Hematopoietic multipotent progenitor cell treated with erythropoietin and hydrocortisone succinate and interleukin-3 and kit ligand, for 4 days (in vitro differentiated cells): Measurements from ENCODE around the gene JMJD6.
"Not testable (repeated sequence)": the region's sequence is repeated elsewhere in the genome, so short reads cannot be mapped to it uniquely, and the experiment has no call there.

ENCODE experiments used
- DNase-seq: peaks from one replicate; pipeline ENCODE4 v3.0.0-alpha.2; 2015

Gene JMJD6

DNA sequence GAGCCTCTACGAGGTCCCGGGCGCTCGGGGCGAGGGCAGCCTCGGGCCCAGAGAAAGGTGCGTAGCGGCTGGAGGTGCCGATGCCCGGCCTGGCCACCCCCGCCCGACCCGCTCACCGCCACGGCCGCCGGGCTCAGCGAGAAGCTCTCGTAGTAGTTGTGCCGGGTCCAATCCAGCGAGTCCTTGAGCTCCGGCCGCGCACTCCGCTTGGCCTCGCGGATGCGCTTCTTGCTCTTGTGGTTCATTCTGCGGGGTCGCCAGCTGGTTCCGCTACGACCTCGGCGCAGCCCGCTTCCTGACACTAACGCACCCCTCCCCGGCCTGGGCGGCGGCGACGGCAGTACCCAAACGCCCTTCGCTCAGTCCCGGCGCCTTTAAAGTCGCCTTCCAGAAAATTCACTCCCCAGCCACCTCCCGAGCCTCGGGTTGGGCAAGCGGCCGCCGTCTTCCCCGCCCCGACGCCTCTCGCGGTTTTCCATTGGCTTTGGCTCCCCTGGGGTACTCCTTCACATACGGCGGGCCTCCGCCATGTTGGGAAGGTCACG lies at the start of gene JMJD6:
Gene JMJD6, minus strand, starts transcription at position 376 of the 545 bp plus-strand sequence. Its CDS starts 131 bp downstream, at position 245.
- peak; percentile 98 for DNase-seq

DNA sequence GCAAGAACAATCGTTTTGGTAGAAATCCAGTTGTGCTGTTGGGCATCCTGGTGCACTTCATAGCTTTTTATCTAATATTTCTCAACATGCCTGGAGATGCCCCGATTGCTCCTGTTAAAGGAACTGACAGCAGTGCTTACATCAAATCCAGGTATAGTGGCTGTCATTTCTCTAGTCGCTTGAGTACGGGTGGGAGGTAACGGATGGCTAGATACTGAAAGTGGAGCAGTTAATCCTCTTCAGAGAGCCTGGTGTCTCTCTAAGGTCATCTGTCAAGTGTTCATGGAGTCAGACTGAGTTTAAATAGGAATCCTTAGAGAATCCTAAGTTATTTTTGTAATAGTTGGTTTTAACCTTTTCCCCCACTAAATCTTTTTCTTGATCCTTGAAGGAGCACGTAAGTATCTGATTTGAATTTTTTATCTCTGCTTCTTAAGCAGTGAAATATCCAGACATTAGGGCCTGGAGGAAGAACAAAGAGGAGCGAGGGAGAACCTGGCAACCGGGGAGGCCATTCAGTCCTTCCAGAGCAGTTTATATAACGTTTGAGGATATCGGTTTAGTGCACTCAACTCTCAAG lies 48.7 kb upstream of the JMJD6 start:
- no peak for DNase-seq

DNA sequence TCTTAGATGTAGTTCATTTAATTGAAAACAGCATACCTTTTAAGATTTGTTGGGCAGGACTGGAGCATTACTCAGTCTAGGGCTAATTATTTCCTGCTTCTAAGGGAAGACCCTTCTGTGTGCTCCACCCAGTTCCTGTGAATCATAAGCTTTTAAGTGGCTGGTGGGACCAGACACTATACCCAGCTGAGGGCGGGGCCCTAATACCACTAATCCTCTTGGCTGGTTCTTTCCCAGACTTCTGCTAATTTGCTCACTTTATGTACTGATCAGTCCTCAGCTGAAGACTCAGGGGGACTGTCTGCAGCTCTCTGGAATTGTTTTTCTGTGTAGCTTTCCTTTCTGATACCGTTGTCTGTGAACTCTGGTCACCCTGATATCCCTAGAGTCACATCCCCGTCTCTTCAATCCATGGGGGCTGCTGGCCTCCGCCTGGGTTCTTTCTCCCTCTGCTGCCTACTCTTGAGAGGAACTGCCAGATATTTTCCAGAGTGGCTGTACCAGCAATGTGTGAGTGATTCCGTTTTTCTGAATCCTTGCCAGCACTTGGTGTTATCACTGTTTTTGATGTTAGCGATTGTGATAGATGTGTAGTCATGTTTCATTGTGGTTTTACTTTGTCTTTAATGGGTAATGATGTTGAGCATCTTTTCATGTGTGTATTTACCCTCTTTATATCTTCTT lies 46.6 kb upstream of the JMJD6 start:
- peak; percentile 85 for DNase-seq

DNA sequence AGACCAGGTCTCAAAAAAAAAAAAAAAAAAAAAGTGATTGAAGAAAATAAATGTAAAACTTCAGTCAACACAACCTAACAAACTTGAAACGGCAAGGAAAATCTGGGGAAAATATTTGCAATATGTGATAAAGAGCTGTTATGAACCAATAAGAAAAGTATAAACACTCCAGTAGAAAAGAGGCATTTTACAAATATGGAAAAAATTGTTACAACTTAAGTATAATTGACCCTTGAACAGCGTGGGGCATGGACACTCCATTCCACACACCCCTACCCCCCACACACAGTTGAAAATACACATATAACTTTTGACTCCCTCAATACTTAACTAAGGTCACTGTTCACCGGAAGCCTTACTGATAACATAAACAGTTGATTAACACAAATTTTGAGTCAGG lies 32.2 kb upstream of the JMJD6 start:
- no peak for DNase-seq

DNA sequence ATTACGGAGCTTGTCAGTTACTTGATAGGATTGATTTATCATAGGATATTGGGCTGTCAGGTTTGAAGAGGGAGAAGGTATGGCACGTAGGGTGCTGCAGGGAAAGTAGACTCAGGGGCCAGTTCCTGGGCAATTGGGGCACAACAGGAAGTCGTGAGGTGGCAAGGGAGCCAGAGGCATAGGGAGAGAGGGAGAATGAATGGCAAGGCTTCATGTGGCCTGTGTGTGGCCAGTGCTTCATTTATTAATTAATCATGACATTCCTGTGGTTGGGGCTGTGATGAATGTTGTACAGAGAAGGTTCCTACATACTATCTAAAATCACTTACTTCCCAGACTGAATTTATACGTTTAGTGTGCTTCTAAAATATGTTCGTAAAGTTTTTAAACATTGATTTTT lies 30.9 kb upstream of the JMJD6 start:
- DNase-seq = no peak

DNA sequence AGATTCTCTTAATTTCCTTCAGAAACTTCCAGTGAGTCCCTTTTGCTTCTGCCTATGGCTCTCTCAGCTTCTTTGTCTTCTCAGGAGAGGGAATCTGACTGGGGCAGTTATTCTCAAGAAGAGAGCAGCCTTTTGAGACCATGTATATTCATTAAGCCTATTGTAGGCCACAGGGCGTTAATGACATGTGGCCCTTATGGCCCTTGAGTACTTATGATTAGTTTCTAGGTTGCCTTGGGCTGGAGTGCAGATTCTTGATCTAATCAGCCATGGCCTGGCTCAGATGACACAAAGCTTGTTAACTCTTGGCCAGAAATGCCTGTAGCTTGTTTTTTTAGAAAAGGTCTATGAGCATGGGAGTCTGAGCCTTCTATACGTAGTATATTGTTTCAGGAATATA lies 28.9 kb upstream of the JMJD6 start:
- DNase-seq = peak; percentile 21

DNA sequence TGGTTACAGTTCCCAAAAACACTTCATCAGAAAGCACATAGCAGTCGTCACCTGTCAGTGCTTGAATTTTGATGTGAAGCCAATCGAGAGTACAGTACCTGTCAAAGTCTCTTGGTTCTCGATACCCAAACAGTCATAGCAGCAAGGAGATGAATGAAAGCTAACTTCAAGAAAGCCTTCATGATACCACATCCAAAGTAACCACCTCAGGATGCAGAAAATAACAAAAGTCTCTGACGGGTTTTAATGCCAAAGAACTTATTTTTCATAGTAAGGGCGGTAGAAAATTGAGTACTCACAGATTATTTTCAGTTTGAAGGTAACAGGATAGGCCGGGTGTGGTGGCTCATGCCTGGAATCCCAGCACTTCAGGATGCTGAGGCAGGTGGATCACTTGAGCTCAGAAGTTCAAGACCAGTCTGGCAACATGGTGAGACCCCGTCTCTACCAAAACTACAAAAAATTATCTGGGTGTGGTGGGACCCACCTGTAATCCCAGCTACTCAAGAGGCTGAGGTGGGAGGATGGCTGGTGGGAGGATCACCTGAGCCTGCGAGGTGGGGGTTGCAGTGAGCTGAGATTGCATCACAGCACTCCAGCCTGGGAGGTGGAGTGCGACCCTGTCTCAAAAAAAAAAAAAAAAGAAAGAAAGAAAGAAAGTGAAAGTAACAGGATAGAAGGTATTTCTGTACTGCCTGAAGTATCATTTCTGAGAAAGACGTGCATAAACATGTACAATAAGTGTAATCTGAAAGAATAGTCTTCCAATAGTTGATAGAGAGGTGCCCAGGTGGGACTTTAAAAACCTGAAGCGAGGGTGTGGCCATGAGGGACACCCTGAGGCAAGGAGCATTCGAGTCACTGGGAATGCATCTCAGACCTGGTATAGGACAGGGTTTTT lies 26.9 kb upstream of the JMJD6 start:
- no peak for DNase-seq

DNA sequence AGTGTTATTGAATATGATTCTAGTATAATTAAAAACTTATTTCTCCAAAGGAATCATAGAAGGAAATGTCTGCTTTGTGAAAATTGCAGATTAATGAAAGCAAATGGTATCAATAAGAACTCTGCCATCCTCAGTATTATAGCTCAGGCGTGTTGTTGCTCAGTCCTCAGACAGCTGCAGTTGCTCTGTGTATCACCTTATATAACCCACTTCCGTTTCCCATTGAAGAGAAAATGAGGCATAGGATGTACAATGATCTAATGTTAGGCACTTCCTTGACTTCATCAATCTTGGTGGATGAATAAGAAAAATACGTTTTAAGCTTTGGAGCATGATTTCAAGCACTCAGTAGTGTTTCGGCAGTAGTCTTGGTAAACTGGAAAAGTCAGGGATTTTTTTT lies 25.6 kb upstream of the JMJD6 start:
- DNase-seq = no peak

DNA sequence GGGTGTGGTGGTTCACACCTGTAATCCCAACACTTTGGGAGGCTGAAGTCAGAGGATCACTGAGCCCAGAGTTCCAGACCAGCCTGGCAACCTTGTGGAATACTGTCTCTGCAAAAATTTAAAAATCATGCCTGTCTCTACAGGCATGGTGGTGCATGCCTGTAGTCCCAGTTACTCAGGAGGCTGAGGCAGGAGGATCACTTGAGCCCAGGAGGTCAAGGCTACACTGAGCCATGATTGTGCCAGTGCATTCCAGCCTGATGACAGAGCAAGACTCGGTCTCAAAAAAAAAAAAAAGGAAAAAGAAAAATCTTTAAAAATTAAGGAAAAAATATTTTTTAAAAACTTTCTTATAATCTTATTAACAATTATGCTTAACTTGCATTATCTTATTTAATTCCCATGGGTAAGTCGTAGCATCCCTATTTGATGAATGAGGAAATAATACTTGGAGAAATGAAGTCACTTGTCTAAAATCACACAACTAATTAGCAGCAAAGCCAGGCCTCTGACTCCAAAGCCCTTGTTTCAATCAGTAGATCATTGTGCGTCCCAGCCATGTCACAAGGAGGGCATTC lies 25.1 kb upstream of the JMJD6 start:
- no peak for DNase-seq

DNA sequence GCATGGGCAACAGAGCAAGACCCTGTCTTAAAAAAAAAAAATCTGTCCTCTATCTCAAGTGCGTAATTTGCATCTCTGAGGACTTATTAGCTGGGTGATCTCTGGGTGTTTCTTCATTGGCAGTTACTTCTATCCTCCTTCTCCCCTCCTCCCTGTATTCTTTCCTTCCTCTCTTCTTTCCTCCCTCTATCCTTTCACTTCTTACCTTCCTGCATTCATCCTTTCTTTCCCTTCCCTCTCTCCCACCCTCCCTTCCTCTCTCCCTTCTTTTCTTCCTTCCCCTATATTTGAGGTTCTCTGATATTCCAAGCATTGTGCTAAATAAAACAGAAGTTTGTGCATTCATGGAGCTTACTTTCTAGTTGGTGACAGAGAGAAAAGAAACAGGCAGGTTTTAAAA lies 22.3 kb upstream of the JMJD6 start:
- DNase-seq = no peak

DNA sequence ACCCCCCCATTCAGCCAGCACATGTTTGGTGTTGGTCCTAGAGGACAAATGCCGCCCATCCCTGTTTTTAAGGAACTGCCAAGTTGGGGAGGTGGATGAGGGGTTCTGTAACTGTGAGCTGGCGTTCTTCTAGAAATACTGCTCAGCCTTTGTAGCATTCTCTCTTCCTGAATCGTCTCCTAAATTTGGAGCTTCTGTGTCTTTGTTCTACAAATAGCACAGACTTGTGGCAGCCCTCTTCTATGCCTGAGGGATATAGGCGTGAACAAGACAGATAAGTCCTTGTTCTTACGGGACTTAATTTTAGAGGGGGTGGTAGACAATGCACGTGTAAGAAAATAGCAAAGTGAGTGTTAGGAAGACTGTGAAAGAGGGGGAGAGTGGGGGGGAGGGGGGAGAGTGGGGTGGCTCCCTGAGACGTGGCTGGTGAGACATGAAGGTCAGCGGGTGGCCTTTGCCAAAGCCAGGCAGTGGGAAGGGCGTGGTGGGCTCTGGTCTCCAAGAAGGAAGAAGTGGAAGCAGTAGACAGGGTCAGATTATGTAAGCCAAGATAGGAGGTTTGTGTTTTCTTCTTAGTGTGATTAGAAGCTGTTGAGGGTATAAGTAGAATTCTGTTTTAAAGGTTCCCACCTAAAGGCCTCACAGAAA lies 21.4 kb upstream of the JMJD6 start:
- peak; percentile 55 for DNase-seq

DNA sequence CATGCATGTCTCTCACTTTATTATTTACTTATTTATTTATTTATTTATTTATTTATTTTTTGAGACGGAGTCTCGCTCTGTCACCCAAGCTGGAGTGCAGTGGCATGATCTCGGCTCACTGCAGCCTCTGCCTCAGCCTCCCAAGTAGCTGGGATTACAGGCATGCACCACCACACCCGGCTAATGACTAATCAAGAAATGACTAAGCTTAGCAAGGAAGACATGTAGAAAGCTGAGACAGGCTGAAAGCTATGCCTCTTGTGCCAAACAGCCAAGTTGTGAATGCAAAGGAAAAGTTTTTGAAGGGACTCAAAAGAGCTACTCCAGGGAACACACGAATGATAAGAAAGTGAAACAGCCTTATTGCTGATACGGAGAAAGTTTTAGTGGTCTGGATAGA lies 19.4 kb upstream of the JMJD6 start:
- DNase-seq = not testable (repeated sequence)

DNA sequence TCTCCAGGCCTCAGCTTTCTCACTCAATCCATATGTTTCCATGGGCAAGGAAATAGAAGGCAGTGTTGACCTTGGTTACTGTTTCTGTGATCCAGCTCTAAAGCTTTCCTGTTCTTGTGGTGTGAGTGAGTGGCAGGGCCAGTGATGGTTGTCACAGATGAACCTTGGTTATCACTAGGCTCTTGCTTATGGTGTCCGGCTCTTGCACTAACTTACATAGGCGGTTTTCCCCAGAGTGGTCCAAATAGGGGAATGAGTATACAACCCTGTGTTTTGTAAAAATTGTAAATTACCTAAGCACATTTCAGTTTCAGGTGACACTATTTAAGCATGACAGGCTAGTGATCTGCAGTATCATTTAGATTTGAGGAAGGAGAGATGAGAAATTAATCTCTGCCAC lies 18.3 kb upstream of the JMJD6 start:
- no peak for DNase-seq

DNA sequence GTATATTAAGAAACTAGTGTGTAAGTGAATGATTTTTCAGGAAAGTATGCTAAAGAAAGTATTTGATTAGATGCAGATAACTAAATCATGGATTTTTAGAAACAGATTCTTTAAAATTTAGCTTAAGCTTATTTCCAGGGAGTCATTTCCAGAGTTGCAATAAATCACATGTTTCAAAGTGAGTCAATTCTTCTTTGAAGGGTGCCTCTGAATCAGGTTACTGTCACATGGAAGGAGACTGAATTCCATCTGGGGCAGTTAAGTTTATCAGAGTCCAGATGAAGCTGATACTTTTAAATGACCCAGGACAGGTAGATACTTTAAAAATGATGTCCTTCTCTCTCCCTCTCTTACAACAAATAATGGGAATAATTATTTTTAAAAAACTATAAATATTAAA lies 16.6 kb upstream of the JMJD6 start:
- DNase-seq = no peak

DNA sequence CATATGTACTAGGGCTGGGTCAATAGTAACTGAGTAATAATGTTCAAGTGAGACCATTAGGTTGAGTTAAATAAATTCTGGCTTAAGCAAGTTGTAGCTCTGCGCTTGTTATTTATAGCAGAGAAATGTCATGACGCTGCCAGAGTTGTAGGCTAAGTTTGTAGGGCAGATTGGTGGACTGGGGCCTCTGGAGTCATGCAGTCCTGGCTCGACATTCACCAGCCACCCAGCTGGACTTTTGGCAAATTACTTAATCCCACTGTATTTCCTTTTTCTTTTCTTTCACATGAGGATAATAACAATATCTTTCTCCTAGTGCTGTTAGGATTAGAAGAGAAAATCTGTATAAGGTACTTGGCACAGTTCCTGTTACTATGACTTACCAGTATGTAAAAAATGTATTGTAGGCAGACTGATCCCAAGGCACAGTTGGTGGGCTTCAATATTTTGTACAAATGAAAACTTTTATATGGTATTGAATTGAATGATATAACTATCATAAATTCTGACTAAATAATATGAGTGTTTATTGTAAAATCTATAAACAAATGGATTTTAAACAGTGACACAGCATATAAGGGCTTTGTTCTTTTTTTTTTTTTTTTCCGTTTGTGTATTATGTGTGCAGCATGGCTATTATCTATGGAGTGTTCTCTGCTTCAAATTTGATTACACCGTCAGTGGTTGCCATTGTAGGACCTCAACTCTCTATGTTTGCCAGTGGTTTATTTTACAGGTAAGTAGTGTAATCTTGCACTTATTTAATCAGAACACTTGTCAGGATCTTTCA lies 14.1 kb upstream of the JMJD6 start:
- DNase-seq = no peak

DNA sequence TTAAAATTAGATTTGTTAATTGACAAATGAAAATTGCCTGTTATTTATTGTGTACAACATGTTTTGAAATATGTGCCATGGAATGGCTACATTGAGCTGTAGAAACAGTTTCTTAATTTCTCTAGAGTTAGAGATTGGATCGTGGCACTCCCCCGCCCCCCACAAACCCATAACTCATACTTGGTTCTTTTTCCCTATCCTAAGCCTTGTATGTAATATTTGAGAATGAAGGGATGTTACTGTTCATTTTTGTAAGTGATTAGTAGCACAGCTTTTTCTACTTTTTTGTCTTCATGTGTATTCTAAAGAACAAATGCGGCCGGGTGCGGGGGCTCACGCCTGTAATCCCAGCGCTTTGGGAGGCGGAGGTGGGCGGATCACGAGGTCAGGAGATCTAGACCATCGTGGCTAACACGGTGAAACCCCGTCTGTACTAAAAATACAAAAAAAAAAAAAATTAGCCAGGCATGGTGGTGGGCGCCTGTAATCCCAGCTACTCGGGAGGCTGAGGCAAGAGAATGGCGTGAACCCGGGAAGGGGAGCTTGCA lies 13.2 kb upstream of the JMJD6 start:
- not testable (repeated sequence) for DNase-seq

DNA sequence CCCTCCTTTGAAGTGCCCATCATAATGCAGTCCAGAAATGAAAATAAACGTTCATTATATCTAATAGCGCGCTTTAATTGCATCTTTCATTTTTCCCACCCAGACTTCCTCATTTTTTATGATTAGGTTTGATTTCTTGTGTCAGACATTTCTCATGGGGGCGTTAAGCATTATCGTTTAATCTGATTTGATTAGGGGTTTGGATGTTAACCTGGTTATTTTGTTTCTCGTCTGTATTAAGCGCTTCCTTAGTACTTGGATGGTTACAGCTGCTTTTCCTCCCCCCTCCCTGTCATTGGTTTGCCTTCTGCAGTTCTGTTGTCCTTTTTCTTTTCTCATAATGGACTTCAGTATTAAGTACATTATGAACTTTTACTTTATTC lies 12.1 kb upstream of the JMJD6 start:
- DNase-seq = peak; percentile 31

DNA sequence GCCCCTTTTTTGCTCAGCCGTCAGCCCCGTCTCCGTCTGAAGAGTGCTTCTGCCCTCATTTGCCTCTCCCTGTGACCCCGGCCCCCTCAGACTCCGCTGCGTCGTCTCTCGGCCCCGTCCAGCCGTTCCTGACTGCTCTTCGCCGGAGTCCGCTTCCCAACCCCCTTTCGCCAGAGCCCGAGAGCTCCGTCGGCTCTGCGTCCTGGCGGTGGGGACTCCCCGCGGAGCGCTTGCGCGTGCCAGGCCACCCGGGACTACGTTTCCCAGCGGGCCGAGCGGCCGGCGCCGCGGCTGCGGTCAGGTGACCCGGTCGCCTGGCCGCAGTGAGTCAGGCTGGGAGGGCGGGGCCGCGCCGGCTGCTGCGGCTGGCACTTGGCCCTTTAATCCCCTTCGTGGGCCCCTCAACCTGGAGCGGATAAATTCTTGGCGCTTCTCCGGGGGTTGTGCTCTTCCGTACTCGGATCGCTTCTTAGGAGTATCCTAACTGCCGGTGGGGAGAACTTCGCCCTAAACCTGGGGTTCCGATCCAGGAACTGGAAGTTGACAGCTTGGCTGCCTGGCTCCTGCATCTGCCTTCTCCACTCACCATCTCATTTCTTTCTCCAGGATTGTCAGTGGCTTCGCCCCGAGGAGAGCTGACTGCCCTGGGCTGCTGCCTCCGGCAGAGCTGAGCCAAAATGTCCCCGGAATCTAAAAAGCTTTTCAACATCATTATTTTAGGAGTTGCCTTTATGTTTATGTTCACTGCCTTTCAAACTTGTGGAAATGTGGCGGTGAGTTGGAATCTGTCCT lies 11.5 kb upstream of the JMJD6 start, which contains the start of gene MFSD11:
Gene MFSD11, plus strand, starts transcription at position 444 of the 792 bp plus-strand sequence. Its CDS starts 234 bp downstream, at position 678.
- DNase-seq = peak; percentile 96

DNA sequence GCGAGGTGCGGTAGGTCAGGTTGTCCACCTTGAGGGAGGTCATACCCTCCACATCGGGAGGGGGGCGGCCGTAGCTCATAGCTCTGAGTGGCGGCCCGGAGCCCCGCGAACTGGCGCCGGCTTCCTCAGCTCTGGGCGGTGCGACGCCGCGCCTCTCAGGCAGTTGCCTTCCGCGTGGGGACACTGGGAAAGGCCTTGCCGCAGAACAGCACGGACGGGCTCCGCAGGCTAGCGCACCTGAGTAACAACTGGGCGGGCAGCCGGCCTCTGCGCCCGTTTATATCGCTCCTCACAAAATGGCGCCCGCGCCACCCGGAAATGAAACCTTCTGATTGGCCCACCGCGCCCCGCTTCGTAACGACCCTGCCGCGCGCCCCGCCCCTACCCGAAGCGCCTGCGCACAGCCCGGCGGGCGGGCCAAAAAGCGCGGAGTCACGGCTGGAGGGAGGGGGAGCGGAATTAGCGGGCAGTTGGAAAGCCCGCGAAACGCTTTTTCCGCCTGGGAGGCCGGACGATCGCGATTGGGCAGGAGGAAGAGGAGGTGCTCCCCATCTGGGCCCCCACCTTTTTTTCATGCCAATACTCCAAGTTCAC lies 10.8 kb upstream of the JMJD6 start, which contains the start of gene SRSF2:
Gene SRSF2, minus strand, starts transcription at position 250 of the 594 bp plus-strand sequence. Its CDS starts 171 bp downstream, at position 79.
- DNase-seq = peak; percentile 100
